HCT116 (cell line): Measurements from ENCODE around the gene THSD4. TPM values are rescaled to one million over a fixed set of nuclear protein-coding genes. Genes with fewer than 3 reads are reported as not detected.

ENCODE experiments used
- ATAC-seq: fragments of 200-7000 bp; cut with Tn5 transposase; 2 replicates; pipeline ENCODE4 v1.9.1; 2020; ENCODE audit warnings: mild to moderate bottlenecking, moderate library complexity
- BruUV-seq: library from RNA; stranded (reverse); fragments of 400-500 nt; replicated peaks from 2 replicates; lab custom pipeline; 2021; lab: Mats Ljungman, UMichigan
- CTCF ChIA-PET: fragments of 300-600 bp; sonication (Branson Sonifier 250); formaldehyde crosslinking; loops from one replicate; lab custom pipeline; 2021; ENCODE audit warnings: antibody characterized with exemption; lab: Charles Lee
- POLR2A ChIA-PET: fragments of 300-600, 350-600 bp; sonication (Branson Sonifier 250); formaldehyde crosslinking; loops from one replicate; lab custom pipeline; 2021; ENCODE audit warnings: antibody characterized with exemption; lab: Charles Lee
- RAD21 ChIA-PET, 2 experiments: fragments of 300-600 bp; sonication (Branson Sonifier 250); formaldehyde crosslinking; loops; one replicate each; lab custom pipeline; 2023; ENCODE audit warnings: low total read pairs in 2 of 2; ENCODE audit not compliant: uncharacterized antibody in 2 of 2, unreplicated experiment in 2 of 2, low non-redundant PET in 1 of 2; lab: Charles Lee
- DNase-seq: peaks from one replicate; pipeline ENCODE4 v3.0.0-alpha.2; 2010; ENCODE audit warnings: low read depth, low spot score
- H2AFZ ChIP-seq: fragments of 200-600 bp; shearing (Covaris generic), sonication (generic); 2 replicates; pipeline ENCODE4 v1.6.1; 2017; ENCODE audit warnings: low read depth, mixed run types, mixed read lengths, antibody characterized with exemption, low read length; ENCODE audit not compliant: poor library complexity, severe bottlenecking
- H3K27ac ChIP-seq: 2 replicates; pipeline ENCODE4 v1.5.1; 2012; ENCODE audit warnings: low read depth, low read length
- H3K27me3 ChIP-seq: fragments of 200-600 bp; sonication (generic); 2 replicates; pipeline ENCODE4 v1.6.1; 2016; ENCODE audit warnings: mixed run types, low read length, mixed read lengths; ENCODE audit not compliant: insufficient read depth
- H3K36me3 ChIP-seq, 2 experiments: fragments of 200-500 bp in 1 of 2; fragments of 200-600 bp in 1 of 2; sonication (Bioruptor generic) in 1 of 2; sonication (generic) in 1 of 2; 2 replicates each; pipeline versions ENCODE4 v1.5.1 to v1.6.1; 2014 to 2016; ENCODE audit warnings: low read length in 2 of 2, inconsistent platforms in 1 of 2, mixed read lengths in 1 of 2, mixed run types in 1 of 2; ENCODE audit not compliant: insufficient read depth in 2 of 2, control insufficient read depth in 1 of 2
- H3K4me1 ChIP-seq, 2 experiments: fragments of 200-600 bp in 1 of 2; sonication (generic) in 1 of 2; 2 replicates each; pipeline versions ENCODE4 v1.5.1 to v1.6.1; 2012 to 2017; ENCODE audit warnings: low read length in 2 of 2, inconsistent platforms in 1 of 2, mild to moderate bottlenecking in 1 of 2, mixed read lengths in 1 of 2, mixed run types in 1 of 2, moderate library complexity in 1 of 2; ENCODE audit not compliant: insufficient read depth in 2 of 2, control insufficient read depth in 1 of 2
- H3K4me2 ChIP-seq: fragments of 200-600 bp; sonication (generic); 2 replicates; pipeline ENCODE4 v1.6.1; 2017; ENCODE audit warnings: mixed run types, low read length, mixed read lengths
- H3K4me3 ChIP-seq, 2 experiments: fragments of 200-600 bp in 1 of 2; sonication (generic) in 1 of 2; replicated peaks in 1 of 2; 2 replicates each; pipeline ENCODE4 v1.5.1; 2011 to 2016; ENCODE audit warnings: low read length in 2 of 2, control low read depth in 1 of 2, low read depth in 1 of 2, mild to moderate bottlenecking in 1 of 2, mixed read lengths in 1 of 2, mixed run types in 1 of 2
- H3K79me2 ChIP-seq: fragments of 200-600 bp; sonication (generic); 2 replicates; pipeline ENCODE4 v1.6.1; 2017; ENCODE audit warnings: mild to moderate bottlenecking, mixed run types, low read length, moderate library complexity, mixed read lengths; ENCODE audit not compliant: insufficient read depth
- H3K9ac ChIP-seq: fragments of 200-600 bp; sonication (generic); 2 replicates; pipeline ENCODE4 v1.6.1; 2016; ENCODE audit warnings: low read length, mixed read lengths
- H3K9me2 ChIP-seq: fragments of 200-600 bp; sonication (generic), shearing (Covaris generic); 2 replicates; pipeline ENCODE4 v1.6.1; 2017; ENCODE audit warnings: mixed run types, mild to moderate bottlenecking, moderate library complexity; ENCODE audit not compliant: insufficient read depth
- H3K9me3 ChIP-seq, 2 experiments: fragments of 200-500 bp in 1 of 2; fragments of 200-600 bp in 1 of 2; sonication (Bioruptor generic) in 1 of 2; sonication (generic) in 1 of 2; 2 replicates each; pipeline ENCODE4 v1.6.1; 2014 to 2017; ENCODE audit warnings: low read length in 2 of 2, mixed read lengths in 2 of 2, inconsistent platforms in 1 of 2, low read depth in 1 of 2, mild to moderate bottlenecking in 1 of 2, mixed run types in 1 of 2, moderate library complexity in 1 of 2; ENCODE audit not compliant: control insufficient read depth in 1 of 2, insufficient read depth in 1 of 2
- H4K20me1 ChIP-seq: fragments of 200-600 bp; sonication (generic), shearing (Covaris generic); 2 replicates; pipeline ENCODE4 v1.6.1; 2017; ENCODE audit warnings: mixed run types, mild to moderate bottlenecking, moderate library complexity; ENCODE audit not compliant: insufficient read depth
- CEBPB ChIP-seq: IDR thresholded peaks from 2 replicates; pipeline ENCODE4 v1.6.1; 2012; ENCODE audit warnings: low read depth
- EGR1 ChIP-seq: IDR thresholded peaks from 2 replicates; pipeline ENCODE4 v1.6.1; 2012; ENCODE audit warnings: low read depth
- EZH2 ChIP-seq: fragments of 200-600 bp; sonication (generic); IDR thresholded peaks from 2 replicates; pipeline ENCODE4 v1.6.1; 2017; ENCODE audit warnings: antibody characterized with exemption, mixed run types
- EZH2phosphoT487 ChIP-seq: fragments of 200-600 bp; IDR thresholded peaks from 2 replicates; pipeline ENCODE4 v1.6.1; 2018; ENCODE audit warnings: antibody characterized with exemption, borderline replicate concordance
- POLR2A ChIP-seq: IDR thresholded peaks from 2 replicates; pipeline ENCODE4 v1.7.0; 2011; ENCODE audit warnings: borderline replicate concordance; ENCODE audit not compliant: insufficient read depth, insufficient read length; ENCODE audit errors: extremely low read depth
- REST ChIP-seq: IDR thresholded peaks from 2 replicates; pipeline ENCODE4 v1.6.1; 2012; ENCODE audit warnings: low read depth
- SIN3A ChIP-seq: IDR thresholded peaks from 2 replicates; pipeline ENCODE4 v1.6.1; 2012; ENCODE audit warnings: low read depth
- TCF7L2 ChIP-seq: IDR thresholded peaks from 2 replicates; pipeline ENCODE4 v1.7.0; 2011; ENCODE audit warnings: borderline replicate concordance, inconsistent platforms; ENCODE audit not compliant: insufficient read depth, insufficient read length; ENCODE audit errors: extremely low read depth
- YY1 ChIP-seq: IDR thresholded peaks from 2 replicates; pipeline ENCODE4 v1.6.1; 2011; ENCODE audit warnings: low read length, low read depth, moderate library complexity, mild to moderate bottlenecking; ENCODE audit not compliant: insufficient replicate concordance; ENCODE audit errors: extremely low read depth
- ZFX ChIP-seq: fragments of 450-650 bp; IDR thresholded peaks from 2 replicates; pipeline ENCODE4 v1.6.1; 2017
- ZNF274 ChIP-seq: fragments of 200-500 bp; sonication (Bioruptor generic); IDR thresholded peaks from 2 replicates; pipeline ENCODE4 v1.6.1; 2014; ENCODE audit warnings: mild to moderate bottlenecking, low read depth, low read length, inconsistent platforms
- intact Hi-C: fragments of 100-400 bp; cut with micrococcal nuclease; formaldehyde crosslinking; loops from 2 replicates; pipeline ENCODE4 v1.10.0; 2022
- total RNA-seq: library from RNA; stranded (reverse); gene quantifications from one replicate; pipeline ENCODE4 v1.2.1, GENCODE V29; 2021; ENCODE audit not compliant: unreplicated experiment

Gene THSD4
- total RNA-seq, 1 experiment from 2014 or later: 30.5 TPM

GRCh38 chr15:71146580-71146982 is 31.3 kb downstream of the THSD4 start:
- no peak for DNase-seq
- Histone ChIP-seq H3K9me3 (no peaks in the 10 kb centered on the region), H2AFZ (no peak overlapping the region), H3K9me2 (no peaks in the 10 kb centered on the region), H3K4me3 (no peak overlapping the region), H3K9ac (no peak overlapping the region), H3K4me1 (no peaks in the 10 kb centered on the region), H3K36me3 (no peaks in the 10 kb centered on the region), H4K20me1 (no peaks in the 10 kb centered on the region), H3K4me2 (no peak overlapping the region), H3K79me2 (no peaks in the 10 kb centered on the region), H3K27ac (no peak overlapping the region), H3K27me3 (no peaks in the 10 kb centered on the region)
- intact Hi-C loops: no loop called here
- BruUV-seq: no TSS peak
- ChIA-PET CTCF (no interaction called here), POLR2A (no interaction called here), RAD21 (no interaction called here)
- ATAC-seq: no peak
- no peak for TF ChIP-seq EGR1
- TF ChIP-seq YY1: no peak
- no peak for TF ChIP-seq TCF7L2
- TF ChIP-seq POLR2A: no peak
- TF ChIP-seq SIN3A: no peak
- no peak for TF ChIP-seq CEBPB

DNA sequence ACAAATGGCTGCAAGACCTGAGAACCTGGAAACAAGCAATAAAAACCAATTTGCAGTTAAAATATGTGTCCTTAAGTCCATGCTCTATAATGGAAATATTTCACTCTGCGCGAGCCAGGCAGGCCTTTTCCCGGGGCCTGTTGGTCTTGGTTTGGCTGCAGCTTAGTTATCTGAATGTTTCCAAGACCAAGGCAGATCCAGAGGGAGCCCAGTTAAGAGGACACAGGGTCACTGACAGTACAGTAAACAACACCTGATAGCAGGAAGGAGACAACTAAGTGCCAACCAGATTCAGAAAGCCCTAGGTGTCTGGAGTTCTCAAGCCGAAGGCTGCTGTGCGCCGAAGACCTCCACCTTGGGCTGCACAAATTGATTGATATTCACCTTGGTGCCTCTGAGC is 32.8 kb downstream of the THSD4 start:
- no TSS peak for BruUV-seq
- no peaks in the 10 kb centered on the region for H3K36me3 ChIP-seq
- ChIA-PET POLR2A (no interaction called here), CTCF (no interaction called here)
- no peak overlapping the region for H3K4me3 ChIP-seq
- no peak overlapping the region for H3K9ac ChIP-seq
- TF ChIP-seq CEBPB (no peak), ZNF274 (no peak), EZH2phosphoT487 (no peak), REST (no peak), EZH2 (no peak), SIN3A (no peak), ZFX (no peak), YY1 (no peak)
- TF ChIP-seq, all 23 proteins: peak for 0
- H3K9me2 ChIP-seq: no peaks in the 10 kb centered on the region
- RAD21 ChIA-PET: no interaction called here
- H4K20me1 ChIP-seq: no peaks in the 10 kb centered on the region
- no peak for DNase-seq
- H2AFZ ChIP-seq: no peak overlapping the region
- intact Hi-C loops: no loop called here
- no peak overlapping the region for H3K4me2 ChIP-seq
- H3K9me3 ChIP-seq: no peaks in the 10 kb centered on the region
- H3K27ac ChIP-seq: no peak overlapping the region
- H3K27me3 ChIP-seq: no peaks in the 10 kb centered on the region
- H3K4me1 ChIP-seq: no peaks in the 10 kb centered on the region
- ATAC-seq: no peak
- no peaks in the 10 kb centered on the region for H3K79me2 ChIP-seq
